COR-L47 (cell line): ENCODE measurements around the gene INSYN2B.
"Not testable (repeated sequence)": the region's sequence is repeated elsewhere in the genome, so short reads cannot be mapped to it uniquely, and the experiment has no call there.

ENCODE experiments used
- DNase-seq: peaks from one replicate; lab custom pipeline; 2025; lab: John Stamatoyannopoulos, UW

Gene INSYN2B

DNA sequence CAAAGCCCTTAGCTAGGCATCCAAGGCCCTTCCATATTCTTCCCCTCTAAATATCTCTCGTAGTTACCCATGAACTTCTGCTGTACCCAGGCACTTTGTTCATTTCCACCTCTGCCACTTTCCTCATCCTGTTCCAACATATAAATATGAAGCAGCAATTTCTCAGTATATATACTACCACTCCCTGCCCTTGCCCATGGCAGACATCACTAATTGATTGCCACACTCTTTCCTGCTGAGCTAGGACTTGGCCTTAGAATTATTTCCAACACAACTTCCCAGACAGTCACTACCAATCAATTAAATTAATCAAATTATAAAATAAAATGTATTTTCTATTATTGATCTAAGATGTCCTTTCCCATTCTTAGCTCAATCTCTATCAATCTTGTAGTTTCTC lies 8.5 kb downstream of the INSYN2B start:
- no peak for DNase-seq

DNA sequence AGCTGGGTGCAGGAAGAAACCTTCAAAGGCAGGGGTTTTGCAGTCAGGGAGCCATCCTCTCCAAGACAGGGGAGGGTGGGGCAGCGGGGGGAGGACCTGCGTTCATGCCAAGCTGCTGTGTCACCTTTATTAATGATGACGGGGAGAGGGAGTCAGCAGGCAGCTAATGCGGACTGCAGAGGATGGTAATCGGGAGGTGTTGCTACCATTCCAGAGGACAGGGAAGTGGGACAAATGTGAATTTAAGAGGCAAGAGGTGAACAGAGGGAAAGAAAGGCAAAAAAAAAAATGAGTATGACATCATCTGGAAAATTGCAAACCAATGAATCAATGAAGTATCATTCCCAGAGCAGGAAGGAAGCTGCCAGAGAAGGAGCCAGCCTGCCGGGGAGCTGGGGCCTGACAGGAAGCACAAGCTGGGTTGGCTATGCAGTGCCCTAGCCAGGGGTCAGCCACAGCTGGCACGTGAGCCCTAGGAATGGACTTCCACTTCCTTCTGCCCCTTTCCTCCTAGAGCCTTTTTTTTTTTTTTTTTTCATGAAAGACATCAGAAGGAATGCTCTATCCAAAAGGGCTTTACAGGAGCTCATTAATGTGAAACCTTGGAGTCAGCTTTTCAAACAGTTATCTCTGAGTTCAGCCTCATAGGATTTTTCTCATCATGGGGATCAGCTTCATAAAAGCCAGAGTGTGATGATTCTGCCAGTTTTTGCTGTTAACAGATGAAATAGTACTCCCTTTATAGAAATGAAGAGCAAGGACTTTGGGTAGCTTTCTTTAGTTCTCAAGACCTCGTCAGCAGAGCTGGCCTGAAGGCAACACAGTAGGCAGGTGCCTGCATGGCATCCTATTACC lies 9.2 kb downstream of the INSYN2B start:
- no peak for DNase-seq

DNA sequence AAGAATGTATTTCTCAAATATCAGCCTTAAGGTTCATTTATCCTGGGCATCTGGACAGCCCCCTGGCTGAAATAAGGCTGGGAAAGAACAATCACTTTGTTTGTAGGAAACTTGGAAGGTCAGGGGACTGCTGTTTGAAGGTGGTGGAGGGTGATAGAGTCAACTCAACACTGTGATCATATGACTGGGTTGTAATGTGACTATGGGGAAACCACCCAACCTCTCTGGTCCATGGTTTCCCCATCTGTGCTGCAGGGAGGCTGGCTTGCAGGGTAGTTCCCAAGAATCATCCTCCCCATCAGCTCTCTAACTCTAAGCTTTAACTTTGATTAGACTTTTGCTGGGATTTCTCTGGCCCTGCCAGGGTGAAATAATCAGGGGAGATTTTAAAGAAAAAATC lies 10.0 kb downstream of the INSYN2B start:
- DNase-seq, result no peak

DNA sequence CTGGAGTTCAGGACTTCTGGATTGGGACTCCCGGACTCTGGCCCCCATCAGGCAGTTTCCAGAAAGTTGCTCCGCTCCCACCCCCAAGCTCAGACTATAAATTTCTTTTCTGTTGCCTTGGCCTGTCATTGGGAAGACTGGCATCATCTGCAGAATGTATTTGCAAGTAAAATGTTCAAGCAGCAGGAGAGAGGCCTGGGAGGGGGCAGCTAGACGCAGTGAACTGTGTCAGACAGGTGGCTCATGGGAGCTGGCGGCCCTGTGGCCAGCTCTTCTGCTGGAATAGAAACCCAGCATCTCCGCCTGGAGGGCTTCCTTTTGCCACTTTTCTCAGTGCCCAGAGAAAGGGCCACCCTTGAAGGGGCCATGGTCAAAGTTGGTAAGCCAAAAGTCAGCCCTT lies 16.0 kb downstream of the INSYN2B start:
- DNase-seq, result no peak

DNA sequence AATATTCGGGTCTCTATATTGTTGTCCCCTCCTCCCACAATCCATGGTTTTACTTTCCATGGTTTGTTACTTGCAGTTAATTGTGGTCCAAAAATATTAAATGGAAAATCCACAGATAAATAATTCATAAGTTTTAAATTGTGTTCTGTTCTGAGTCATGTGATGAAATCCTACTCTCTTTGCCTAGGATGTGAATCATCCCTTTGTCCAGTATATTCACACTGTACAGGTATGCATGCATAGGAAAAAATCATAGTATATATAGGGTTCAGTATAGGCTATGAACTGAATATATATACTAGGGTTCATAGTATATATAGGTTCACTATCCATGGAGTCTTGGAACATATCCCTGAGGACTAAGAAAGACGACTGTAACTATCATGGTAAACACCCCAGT lies 19.6 kb downstream of the INSYN2B start:
- no peak for DNase-seq

DNA sequence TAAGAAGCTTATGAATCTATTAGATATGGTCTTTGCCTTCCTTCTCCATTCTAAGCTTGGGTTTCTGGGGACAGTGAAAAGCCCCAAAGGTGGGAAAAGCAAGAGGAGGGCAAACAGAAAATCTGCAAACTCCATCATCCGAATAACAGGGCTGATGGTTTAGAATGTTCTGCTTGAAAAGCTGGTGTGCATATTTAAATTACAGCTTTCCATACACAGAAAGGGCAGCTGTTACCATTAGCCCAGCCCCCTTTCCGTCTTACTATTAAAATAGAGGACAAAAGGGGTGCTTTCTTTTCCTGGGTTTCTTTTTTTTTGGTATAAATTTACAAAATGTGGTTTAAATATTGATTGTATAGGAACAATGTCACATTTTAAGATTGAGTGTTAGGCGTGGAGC lies 22.0 kb downstream of the INSYN2B start:
- DNase-seq, result no peak

DNA sequence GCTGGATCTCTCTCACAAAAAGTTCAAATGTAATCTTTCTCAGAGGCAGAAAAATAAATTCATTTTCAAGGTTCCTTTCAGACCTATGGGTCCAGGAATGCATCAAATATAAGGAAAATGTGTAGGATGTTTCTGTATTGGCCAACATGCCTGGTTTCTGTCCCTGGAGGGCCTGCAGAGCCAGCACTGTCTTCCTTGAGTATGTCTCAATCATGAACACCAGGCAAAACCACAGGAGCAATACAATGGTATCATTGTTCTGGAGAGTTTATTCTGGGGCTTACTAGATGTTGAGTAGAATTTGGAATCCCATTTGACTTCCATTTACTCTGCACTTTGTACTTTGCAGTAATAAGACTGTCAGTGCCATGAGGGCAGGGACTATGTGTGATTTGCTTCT lies 23.5 kb downstream of the INSYN2B start:
- no peak for DNase-seq

DNA sequence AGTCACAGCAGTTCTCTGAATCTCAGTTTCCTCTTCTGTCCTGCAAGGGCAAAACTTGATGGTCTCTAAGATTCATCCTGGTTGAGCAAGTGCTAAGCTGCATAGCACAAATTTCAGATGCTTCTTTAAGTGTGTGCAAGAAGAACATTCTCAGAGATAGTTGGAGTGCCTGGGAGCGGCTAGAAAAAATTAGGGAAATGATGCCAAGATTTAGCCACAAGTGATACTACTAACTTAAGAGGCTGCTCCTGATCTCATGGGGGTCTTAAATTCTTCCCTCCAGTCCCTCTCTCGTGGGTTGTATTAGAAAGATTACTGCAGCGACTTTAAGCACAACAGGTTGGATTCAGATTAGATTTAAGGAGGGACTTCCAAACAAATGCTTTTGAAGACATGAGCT lies 24.2 kb downstream of the INSYN2B start:
- DNase-seq, result no peak

DNA sequence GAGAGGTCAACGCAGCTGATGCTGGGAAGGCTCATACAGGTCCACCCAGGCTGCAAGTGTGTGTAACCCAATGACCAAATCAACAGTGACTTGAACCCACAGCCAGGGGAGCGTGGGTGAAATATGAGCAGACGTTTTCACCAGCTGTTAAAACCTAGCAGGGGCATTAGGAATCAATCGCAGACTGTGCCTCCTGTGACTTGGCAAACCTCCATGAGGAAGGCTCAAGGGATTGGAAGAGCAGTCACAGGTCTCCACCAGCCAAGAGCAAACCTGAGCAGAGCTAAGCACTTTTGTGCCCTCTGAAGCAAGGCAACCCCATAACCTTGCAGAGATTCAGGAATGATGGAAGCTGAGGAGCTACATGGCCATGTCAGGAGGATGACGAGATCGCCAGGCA lies 25.5 kb downstream of the INSYN2B start:
- DNase-seq, result no peak

DNA sequence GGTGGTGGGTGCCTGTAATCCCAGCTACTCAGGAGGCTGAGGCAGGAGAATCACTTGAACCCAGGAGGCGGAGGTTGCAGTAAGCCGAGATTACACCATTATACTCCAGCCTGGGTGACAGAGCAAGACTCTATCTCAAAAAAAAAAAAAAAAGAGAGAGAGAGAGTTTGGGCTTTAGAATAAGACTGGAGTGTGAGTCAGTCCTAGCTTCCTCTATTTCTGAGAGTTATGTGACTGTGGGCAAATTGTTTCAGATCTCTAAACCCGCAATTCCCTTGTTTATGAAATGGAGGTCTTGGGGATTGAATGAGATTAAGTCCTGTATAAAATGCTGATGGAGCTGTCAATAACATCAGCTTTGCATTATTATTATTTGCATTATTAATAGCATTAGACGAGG lies 27.1 kb downstream of the INSYN2B start:
- not testable (repeated sequence) for DNase-seq

DNA sequence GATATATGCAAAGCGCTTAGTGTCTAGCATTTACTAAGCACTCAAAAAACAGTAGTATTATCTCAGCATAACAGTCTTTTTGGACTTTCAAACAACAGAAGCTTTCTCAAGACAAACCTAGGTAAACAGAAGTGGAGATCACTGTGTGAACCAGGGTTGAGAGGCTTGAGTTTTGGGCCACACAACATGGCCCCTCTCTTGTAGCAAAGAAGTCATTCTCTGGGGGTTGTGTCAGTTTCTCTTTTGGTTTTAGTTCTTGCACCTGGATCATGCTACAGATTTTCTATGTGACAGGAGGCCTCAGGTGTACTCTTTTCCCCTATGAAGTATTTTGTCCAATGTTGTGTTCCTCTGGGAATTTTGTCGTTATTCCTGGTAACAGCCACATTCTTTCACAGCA lies 30.0 kb downstream of the INSYN2B start:
- DNase-seq, result no peak

DNA sequence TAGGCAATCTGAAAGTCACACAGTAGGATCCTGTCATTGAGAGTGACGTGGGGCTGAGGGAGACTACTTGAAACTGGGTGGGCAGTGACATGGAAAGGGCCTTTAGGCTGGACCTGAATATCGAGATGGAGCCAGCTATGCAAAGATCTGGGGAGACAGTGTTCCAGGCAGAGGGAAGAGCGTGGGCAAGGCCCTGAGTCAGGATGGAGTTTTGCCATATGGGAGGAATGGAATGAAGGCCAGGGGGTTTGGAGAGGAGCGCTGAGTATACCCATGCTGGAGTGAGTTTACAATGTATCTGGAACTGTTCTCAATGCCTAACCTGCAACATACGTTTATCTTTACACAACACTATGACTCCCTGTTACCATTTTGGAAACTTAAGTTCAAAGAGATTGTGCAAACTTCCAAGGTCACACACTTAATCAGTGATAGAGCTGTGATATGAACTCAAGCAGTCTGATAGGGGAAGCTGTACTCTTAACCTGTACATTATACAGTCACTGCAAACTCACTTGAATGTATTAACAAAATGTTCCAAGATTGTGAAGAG lies 33.5 kb downstream of the INSYN2B start:
- DNase-seq, result no peak

DNA sequence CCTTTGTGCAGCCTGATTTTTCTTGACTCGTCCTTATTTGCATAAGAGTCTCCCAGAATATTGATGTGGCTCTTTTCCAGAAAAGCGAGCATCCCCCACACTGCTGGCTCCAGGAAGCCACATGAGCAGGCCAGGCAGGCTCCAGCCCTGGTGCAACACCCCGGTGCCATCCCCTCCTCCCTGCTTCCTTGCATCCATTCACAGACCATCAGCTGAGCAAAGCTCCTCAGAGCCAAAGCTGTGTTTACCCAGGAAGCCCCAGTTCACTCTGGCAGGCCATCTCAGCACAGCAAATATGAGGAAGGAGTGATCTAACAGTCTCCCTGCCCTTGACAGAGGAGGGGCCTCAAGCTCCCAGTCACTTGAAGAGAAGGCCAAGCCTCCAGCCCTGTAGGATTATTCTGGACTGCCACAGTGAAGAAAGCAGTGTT lies 34.4 kb downstream of the INSYN2B start:
- DNase-seq, result peak; percentile 77

DNA sequence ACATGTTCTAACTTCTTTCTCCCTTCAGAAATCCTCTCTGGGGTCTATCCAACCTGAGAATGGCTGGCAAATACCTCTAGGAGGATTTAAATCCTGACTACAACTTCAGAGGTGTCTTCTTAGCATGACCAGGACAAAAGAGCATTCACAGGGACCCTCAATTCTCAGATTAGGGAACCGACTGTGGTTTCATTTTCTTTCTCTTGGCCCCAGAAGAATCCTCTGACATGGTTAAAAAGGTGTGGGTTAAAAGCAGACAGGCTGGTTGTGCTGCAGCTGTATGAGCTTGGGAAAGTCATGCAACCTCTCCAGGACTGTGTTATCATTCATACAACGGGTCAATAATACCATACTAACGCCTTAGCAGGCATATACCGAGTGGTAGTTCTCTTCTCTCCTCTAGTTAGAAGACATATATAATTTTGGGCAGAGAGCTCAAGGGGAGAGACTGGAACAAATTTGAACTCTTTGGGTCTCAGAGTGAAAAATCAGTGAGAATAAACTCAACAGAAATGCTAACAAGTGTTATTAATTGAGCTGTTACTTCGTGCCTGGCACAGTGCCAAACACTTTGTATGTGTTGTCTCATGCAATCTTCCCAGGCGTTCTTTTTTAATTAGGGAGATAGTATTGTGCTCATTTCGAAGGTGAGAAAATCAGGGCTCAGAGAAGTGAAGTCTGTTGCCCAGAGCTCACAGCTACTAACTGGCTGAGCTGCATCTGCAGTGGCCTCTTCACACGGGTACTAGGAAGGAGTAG lies 35.2 kb downstream of the INSYN2B start:
- peak; percentile 45 for DNase-seq

DNA sequence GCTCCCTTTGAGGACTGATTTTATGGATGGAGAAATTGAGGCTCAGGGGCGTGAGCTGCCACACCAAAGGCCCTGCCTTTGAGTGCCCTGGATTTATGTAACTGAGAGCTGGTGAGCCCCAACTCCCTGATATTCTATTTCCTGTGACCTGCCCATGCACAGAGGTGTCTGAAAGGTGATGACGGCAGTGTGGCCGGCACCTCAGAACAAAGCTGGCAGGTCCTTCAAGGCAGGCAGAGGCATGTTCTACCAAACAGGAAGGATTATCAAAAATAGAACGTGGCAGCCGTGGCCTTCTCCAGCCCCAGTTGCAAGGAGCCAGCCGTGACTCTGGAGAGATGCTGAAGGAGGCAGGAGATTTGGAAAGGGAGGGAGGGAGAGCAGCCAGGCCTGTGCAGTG lies 36.2 kb downstream of the INSYN2B start:
- no peak for DNase-seq

DNA sequence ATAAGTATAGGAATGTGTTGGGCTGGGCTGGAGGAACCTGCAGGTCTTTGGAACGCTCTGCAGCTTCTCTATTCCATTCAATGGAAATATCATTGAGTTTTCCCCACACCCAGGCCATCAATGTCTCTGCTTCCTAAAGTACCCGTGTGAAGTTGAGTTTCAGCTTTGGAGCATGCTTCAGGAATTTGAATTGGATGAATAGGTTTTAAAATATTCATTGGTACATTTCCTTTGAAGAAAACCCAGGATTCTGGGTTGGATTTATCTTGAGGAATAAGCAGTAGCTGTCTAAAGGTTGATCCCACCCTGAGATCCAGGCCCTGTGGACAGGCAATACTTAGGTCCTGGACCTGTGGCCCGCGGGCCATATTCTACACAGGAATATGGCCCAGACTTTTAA lies 37.3 kb downstream of the INSYN2B start:
- DNase-seq, result no peak

DNA sequence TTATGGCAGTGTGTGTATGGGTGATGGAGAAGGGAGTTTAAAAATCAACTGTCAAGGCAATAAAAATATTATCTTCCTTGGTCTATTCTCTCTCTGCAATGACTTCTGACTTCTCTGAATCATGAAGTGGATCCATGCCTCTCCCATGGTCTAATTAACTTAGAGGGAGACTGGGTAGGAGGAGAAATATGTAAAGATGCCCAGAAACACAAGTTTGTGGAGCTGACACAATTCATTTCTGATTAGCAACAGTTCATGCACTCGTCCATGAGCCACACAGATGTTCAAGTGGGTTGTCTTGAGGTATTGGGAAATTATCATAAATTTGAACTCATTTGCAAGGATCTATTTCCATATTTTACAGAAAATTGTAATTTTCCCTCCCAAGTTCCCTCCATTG lies 38.1 kb downstream of the INSYN2B start:
- DNase-seq, result no peak

DNA sequence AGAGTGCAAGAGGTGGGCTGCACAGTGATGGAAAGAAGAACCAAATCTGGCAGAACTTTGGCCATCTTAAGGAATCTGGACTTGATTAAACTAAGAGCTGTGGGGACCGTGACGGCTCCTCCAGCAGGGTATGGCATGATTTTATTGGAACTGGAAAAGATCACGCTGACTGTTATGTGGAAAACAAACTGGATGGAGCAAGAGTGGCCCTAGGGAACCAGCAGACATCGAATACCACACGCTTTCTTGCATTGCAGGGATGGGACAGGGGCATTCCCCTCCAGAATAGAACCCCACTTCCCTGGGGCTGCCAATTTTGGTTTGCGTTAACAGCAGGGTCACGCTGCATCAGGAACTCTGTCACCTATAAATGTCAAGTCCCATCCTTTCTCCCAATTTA lies 38.8 kb downstream of the INSYN2B start:
- DNase-seq, result no peak

DNA sequence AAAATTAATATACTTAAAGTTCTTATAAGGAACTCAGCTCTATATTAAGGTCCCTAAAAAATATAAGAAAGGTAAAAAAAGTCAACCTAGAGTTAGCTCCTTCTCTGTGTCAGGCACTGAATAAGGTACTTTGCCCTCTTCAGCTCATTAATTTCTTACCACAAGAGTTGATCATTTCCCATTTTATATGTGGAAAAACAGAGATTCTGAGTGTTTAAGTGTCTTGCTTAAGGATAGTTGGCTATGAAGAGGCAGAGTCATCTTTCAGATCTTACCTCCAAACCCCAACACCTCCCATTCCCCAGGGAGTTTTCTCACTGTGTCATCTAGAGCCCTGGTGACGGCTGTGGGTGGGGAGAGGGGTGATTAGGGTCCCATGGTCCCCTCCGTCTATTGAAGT lies 40.6 kb downstream of the INSYN2B start:
- no peak for DNase-seq

DNA sequence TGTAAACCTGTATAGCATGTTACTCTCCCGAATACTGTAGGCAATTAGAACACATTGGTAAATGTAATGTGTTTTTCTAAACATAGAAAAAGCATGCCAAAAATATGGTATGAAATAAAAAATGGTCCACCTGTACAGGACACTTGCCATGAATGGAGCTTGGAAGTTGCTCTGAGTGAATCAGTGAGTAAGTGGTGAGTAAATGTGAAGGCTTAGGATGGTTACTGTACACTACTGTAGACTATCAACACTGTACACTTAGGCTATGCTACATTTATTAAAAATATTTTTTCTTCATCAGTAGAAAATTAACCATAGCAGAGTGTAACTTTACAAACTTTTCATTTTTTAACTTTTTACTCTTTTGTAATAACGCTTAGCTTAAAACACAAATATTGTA lies 41.9 kb downstream of the INSYN2B start:
- DNase-seq, result no peak

DNA sequence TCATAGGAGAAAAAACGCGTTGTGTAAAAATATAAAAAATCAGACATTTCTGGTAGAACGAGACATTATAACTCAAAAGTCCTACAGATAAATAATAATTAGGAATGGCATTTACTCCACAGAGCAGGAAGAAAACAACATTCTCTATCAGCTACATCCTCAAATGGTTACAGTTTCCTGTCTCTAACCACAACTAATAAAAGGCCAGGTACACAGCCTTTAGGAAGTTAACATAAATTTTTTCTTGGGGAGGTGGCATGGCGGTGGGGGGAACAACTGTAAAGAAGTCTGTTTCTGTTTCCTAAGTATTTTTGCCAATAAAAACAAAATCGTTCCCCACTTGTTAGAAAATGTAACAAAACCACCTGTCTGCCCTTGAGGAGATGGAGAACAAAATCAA lies 44.5 kb downstream of the INSYN2B start:
- no peak for DNase-seq

DNA sequence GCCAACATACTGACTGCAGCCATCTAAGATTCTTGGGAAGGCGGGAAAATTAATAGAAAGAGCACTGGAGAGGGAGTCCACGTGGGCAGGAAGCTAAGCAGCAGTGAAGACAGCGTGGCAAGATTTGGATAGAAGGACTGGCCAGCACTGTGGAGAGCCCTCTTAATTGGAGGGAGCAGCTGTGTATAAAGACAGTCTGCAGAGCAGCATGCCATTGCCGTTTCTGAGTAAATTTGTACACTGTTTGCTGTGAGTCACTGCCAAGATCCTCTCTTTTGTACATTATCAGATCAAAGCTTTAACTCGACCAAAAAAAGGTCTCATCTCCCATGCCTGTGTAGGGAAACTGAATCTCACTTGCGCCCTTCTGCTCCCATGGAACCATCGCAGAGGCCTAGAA lies 45.3 kb downstream of the INSYN2B start:
- DNase-seq, result no peak

DNA sequence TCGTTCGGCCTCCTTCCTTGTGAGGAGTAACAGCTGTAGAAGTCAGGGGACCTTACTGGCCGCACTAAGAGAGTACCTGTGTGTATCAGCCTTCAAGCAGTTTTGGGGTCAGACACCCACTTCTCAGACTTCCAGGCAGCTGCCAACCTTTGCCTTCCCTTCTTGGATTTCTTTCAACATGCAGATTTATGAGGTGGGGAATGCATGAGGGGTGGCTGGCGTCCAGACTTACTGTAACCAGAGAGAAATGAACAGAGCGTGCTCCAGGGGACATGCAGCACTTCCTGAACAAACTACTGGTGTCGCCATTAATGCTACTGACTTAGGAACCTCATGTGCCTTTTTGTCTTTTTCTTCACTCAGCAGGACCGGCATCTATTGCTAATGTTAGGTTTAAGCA lies 46.7 kb downstream of the INSYN2B start:
- no peak for DNase-seq
